GM19438 (cell line): ENCODE data around the gene CDHR5.
A peak's percentile ranks its signal among the peaks of the same experiment; 100 is the strongest.
"Not testable (repeated sequence)": the region's sequence is repeated elsewhere in the genome, so short reads cannot be mapped to it uniquely, and the experiment has no call there.

Experiments
- ATAC-seq: cut with Tn5 transposase; IDR thresholded peaks from one replicate; pipeline ENCODE4 v1.9.1; 2021; ENCODE audit warnings: low read depth; ENCODE audit not compliant: unreplicated experiment

Gene CDHR5

GRCh38 chr11:592501-592900 is 32.3 kb downstream of the CDHR5 start:
- no peak for ATAC-seq

DNA sequence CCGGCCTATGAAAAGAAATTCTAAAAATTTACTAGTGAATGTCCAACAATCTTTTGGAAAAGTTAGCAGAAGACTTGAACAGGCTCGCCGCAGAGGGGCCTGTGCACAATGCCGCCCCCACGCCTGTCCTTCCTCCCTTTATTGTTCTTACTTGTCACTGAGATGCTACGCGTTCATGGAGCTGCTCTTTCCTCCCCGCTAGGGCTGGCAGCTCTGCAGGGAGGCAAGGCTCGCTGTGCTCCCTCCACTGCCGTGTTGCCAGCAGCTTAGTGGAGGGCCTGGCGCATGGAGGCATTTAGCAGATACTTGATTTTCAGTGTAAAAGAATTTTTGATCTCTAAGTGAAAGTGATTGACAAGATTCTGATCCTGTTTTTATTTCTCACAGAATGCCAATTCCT is 33.8 kb downstream of the CDHR5 start:
- no peak for ATAC-seq

DNA sequence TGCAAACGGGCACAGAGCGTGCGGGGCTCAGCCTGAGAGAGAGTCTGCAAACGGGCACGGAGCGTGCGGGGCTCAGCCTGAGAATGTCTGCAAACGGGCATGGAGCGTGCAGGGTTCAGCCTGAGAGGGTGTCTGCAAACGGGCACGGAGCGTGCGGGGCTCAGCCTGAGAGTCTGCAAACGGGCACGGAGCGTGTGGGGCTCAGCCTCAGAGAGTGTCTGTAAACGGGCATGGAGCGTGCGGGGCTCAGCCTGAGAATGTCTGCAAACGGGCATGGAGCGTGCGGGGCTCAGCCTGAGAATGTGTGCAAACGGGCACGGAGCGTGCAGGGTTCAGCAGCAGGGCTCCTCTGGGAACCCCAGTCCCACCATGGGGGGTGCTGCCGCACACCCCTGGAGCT is 35.0 kb downstream of the CDHR5 start:
- no peak for ATAC-seq

DNA sequence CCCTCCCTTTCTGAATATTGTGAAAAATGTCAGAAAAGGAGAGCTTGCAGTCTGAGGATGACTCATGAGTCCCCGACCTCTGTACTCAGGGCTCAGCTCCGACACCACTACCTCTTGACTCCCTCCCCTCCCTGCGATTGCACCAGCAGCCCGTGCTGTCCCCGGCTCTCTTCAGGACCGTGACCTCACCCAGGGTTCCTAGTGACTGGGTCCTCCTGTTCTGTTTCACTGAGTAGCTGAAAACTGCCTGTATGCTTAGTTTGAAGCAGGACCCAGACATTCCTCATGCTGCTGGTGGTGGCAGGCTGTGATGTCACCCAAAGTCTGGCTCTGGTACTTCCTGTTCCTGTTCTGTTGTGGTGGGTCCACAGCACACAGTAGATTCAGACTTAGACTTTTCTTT is 36.8 kb downstream of the CDHR5 start:
- no peak for ATAC-seq

DNA sequence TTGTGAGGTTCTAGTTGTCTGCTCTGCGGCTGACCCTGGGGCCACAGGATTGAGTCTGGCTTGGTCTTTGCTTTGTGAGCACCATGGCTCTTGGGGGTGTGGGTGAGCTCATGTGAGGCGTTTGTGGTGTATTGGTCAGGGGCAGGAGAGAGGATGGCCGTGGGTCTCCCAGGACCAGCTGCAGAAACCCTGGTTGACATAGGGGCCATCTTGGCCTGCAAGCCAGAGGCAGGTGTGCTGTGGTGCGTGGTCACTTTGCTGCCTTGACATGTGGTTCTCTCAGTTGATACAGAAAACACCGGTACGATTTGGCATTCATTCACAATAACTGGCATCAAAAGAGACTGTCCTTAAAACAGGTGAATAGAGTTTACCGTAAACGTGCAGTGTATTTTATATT is 37.2 kb downstream of the CDHR5 start:
- no peak for ATAC-seq

- ATAC-seq: no peak
Measured at GRCh38 chr11:586376-587316, 38.1 kb downstream of the CDHR5 start.

GRCh38 chr11:584287-584686 is 40.5 kb downstream of the CDHR5 start:
- ATAC-seq: no peak

DNA sequence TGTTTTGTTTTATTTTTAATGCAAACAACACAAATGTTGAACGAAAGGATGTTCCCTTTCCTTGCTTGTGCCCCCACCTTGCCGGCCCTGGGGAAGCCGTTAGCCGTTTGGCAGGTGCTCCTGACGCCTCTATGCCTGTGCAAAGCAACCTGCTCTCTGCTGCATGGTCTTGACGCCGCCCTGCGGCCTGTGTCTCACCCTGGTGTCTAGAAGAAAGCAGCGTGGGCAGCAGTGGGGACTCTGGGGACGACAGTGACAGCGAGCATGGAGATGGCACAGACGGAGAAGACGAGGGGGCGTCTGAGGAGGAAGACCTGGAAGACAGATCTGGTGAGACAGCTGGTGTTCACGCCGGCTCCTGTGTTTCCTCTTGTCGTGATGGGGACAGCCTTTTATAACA is 43.0 kb downstream of the CDHR5 start:
- no peak for ATAC-seq

DNA sequence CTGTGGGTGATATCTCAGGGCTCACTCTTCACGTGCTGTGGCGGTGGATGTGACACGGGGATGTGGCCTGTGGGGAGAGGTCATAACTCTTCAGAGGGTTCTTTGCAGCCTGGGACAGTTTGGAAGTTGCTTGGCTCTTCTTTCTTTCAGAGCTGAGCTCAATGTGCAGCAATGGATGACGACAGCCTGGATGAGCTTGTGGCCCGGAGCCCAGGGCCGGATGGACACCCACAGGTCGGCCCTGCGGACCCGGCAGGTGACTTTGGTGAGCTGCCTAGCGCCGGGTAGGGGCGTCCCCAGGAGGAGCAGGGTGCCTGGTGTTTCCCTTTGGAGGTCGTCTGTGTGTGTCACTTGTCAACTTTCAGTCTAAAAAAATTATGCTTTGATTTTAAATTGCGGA is 43.4 kb downstream of the CDHR5 start:
- ATAC-seq: no peak

GRCh38 chr11:579830-580601 is 44.7 kb downstream of the CDHR5 start:
- no peak for ATAC-seq

- no peak for ATAC-seq
Measured at GRCh38 chr11:578276-579035, 46.3 kb downstream of the CDHR5 start.

DNA sequence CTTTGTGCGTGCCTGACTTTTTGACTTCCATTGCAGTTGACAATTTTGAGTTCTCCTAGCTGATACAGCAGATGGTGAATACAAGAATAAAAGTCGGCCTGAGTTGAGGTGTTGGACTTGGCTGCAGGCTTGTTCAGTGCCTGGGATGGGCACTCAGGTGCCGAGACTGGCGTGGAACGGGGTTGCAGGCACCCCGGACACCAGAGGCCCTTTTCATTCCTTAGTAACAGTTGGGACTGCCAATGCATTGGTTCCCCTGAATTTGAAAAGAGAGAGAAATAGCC is 47.2 kb downstream of the CDHR5 start:
- no peak for ATAC-seq

GRCh38 chr11:576811-577610 is 47.7 kb downstream of the CDHR5 start:
- no peak for ATAC-seq

- ATAC-seq: peak; percentile 76
Measured at GRCh38 chr11:575996-576768, 48.6 kb downstream of the CDHR5 start, which contains the start of gene PHRF1. TSS of gene PHRF1 (plus strand) at chr11:576470. CDS start at chr11:581513, 5,043 bp downstream.

- no peak for ATAC-seq
Measured at GRCh38 chr11:575313-575995, 49.3 kb downstream of the CDHR5 start.

DNA sequence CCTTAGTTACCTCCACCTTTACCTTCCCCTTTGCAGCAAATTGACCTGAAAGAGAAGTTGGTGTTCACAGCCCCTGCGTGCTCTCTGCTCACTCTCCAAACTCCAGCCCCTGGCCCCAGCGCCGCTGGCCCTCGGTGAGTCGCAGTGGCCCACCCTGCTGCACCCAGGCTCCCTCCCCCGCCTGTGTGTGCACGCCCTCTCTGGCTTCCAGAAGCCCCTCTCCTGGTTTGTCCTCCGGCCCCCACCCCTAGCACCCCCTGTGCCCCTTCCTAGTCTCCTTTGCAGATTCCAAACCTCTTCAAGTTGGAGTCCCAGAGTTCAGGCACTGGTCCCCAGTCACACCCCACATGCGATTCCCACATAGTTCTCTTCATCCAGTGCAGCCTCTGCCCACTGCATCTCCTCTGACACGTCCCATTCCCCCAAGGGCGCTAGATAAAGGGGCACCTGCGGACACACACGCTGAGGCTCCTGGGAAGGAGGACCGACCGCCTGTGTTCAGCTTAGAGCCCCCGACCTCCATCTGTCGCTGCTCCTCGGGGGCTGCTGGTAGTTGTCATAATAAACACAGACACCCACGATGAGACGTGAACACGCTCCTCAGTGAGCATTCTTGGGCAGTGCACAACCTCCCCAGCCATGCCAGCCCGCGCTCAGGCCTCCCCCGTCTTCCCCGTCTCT is 50.0 kb downstream of the CDHR5 start:
- ATAC-seq: no peak

- ATAC-seq: not testable (repeated sequence)
Measured at GRCh38 chr11:574031-574570, 50.7 kb downstream of the CDHR5 start.

DNA sequence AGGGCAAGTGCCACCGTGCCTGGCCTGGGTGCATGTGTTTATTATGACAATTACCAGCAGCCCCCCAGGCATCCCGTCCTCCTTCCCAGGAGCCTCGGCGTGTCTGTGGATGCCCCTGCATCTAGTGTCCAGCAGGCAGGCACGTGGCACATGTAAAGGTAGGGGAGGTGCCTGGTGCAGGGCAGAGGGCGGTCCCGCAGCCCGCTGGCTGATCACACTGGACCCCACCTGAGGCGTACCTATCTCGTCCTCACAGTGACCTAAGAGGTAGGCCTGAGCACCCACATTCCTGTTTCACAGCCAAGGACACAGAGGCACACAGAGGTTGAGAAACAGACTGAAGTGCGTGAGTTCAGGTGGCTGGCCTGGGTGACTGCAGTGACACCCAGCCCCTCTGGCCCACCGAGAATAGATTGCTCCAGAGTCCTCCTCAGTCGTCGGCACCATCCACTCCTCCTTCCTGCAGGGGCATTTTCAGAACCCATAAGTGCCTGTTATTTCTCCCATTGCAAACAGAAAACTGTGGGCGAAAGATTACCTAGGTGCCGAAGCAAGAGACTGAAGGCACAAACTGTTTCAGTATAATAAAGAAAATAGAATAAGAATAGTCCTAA is 51.5 kb downstream of the CDHR5 start:
- no peak for ATAC-seq
